Stimulated activated CD4-positive, alpha-beta T cell treated with anti-CD3 and anti-CD28 coated beads, Interleukin-4, amount 100 ng/mL, for 48 hours (primary cell): ENCODE measurements around the gene RANBP10.

Experiments used
- DNase-seq, 2 donors: peaks; one replicate each; pipeline ENCODE4 v3.0.0-alpha.2; 2020; ENCODE audit warnings: low read depth in 2 of 2

RANBP10 gene

GRCh38 chr16:67741118-67741517 lies 65.2 kb downstream of the RANBP10 start:
- no peak for DNase-seq

DNA sequence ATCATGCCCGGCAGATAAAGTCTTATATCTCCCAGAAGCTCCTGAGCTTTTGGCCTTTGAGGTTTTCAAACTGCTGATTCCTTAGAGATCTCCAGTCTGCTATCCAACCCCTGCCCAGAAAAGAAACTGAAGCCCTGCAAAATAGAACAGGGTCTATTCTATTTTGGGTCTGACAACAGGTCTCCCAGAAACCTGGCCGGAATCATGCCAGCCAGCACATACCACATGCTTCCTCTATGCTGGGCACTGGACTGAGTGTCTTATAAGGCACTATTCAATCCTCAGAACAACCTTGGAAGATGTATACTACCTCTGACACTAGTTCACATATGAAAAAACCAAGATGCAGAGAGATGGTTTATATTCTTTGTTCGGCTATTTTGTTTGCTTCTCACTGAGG lies 66.0 kb downstream of the RANBP10 start:
- DNase-seq: no peak

GRCh38 chr16:67736858-67737257 lies 69.5 kb downstream of the RANBP10 start:
- no peak for DNase-seq

DNA sequence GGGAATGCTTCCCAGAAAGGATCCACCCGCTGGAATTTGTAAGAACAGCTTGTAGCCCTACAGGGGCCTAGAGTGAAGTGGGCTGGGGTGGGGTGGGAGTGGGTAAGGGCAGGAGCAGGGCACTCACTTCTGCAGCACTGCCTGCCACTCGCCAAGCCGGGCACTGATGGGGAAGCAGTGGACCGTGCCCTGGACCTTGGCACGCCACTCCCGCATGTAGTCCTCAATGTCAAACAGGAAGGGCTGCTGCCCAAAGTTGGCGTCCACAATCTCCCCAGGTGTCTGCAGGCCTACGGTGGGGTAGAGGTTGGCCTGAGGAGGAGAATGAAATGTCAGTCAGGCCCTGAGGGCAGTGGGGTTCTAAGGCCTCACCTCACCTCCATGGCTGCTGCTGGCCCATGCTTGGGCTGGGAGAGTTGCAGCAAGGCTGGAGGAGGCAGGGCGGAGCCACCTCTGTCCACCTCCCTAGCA lies 71.6 kb downstream of the RANBP10 start:
- no peak for DNase-seq

DNA sequence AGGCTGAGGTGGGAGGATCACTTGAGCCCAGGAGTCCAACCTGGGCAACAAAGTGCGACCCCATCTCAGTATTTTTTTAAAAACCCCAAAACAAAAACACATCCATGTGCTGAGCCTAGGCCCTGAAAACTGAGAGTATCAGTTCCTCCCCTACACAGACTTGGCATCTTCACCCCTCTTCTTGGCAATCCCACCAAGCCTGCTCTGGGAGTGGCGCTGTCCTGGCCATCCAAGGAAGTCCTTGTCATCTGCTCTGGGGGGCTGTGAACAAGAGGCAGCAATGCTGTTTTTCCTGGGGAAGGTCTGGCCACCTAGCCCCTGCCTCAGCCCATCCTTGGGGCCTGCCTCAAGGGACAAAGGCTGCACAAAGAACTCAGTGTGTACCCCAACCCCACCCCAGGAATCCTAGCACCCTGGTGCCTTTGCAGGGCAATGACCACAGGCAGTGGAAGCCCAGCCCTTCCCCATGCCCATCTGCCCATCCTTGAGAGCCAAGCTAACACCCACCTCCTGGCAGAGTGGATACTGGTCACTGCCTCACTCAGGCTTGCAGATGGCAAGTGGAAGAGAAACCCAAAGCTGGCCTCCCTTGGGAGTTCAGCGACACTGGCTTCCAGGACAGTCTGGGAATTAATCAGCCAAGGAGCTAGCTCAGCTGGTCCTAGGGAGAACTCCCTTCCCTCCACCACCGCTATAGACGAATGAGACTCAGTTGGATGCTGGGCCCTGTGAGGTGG lies 72.5 kb downstream of the RANBP10 start:
- no peak for DNase-seq

DNA sequence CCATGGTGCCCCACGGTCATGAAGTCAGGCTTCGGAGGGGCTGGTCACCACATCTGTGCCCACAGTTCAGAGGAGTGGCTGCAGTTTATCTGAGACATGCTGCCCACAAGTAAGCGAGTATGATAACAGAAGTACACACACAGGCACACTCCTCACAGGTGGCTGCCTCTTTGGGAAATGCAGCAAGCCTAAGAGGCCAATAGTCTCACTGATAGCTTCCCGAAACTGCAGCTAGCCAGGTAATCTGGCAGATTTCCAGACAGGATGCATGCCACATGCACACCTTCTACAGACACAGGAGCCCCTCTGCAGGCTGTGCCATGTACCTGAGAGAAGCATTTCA lies 74.6 kb downstream of the RANBP10 start:
- DNase-seq: no peak

DNA sequence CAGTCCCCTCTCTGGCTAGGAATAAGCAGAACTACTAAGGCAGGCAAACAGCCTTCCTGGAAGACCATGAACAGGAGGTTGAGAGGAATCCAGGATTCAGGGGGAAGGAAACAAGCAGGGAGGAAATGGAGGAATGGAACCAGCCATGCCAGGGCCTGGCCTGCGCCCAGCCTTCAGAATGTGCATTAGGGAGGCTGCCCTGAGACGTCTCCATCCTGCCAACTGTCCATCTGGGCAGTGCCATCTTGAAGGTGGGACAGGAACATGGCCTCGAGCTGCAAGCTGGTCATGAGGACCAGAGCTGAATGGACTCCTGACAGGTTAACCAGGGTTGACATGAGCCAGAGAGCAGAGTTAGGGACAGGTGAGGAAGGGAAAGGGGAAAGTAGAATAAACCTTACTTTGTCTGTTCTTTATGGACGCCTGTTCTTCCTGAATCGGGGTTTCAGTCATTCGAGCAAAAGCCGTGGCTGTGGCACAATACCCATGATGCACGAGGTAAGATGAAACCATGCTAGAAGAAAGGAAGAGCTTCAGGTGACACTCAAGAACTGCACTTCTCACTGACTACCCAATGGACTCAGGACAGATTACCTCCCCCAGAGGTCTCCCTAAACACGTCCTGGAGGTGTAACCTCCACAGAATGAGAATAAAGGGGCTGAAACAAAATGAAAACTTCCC lies 75.1 kb downstream of the RANBP10 start:
- no peak for DNase-seq

GRCh38 chr16:67730326-67730725 lies 76.0 kb downstream of the RANBP10 start:
- no peak for DNase-seq

DNA sequence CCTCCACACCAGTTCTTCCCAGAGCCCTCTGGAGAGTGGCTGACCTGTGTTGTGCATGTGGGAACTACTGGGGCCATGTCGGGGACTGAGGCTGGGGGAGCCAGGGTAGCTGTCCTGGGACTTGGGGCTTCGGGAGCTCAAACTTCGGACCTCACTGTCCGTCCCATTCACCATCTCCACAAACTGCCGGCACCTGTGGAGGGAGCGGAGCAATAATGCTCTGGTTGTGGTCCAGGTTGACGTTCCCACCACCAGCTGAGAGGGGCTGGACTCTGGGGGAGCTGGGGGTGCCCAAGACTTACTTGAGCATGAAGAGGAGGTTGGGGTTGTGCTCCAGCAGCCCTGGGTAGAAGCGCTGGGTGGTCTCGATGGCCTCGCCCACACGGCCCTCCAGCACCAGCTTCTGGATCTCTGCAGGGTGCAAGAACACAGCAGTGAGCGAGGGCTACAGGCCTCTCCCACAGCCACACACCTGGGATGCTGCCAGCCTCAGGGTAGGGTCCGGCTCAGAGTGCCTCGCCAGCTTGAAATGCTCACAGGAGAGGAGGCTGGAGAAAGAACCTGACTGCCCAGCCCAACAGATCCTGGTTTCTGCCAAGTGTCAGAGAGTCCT lies 76.6 kb downstream of the RANBP10 start:
- no peak for DNase-seq

DNA sequence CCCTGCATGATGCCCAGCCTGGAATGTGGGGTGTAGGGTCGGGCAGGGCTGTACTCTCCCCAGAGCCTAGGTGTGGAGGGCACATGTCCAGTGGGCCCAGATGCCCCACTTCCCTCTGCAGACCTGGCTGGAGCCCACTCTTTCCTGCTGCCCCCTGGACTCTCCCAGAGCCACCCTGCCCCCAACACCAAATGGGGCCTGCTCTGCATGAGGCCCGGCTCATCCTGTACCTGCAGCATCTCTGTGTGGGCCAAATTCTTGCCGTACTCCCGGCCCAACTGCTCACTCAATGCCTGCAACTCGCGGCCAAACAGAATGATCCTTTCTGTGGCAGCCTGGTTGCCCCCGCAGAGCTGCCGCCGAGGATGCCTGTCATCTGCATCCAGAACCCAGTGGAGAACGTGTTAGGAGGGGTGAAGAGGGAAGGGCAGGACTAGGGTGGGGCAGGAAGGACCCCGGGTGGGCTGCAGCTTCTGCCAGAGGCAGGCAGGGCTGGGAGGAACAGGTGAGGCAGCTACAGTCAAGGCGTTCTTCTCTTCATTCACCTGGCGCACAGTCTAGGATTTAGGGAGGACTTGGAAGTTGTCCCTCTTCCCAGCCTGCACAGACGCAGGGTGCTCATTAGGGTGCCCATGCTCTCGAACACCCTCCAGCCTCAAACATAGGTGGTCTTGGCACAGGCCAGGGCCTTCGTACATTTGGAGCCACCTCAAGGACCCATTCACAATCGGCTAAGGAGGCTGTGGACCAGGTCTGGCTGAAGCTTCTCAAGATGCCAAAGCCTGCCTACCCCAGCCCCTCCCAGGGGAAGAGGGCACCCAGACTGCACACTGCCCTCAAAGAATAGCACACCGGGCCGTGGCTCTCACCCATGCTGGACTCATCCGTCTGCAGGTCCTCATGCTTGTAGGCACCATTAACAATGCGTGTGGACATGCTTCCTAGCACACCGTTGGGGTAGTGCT lies 78.6 kb downstream of the RANBP10 start:
- DNase-seq: no peak

DNA sequence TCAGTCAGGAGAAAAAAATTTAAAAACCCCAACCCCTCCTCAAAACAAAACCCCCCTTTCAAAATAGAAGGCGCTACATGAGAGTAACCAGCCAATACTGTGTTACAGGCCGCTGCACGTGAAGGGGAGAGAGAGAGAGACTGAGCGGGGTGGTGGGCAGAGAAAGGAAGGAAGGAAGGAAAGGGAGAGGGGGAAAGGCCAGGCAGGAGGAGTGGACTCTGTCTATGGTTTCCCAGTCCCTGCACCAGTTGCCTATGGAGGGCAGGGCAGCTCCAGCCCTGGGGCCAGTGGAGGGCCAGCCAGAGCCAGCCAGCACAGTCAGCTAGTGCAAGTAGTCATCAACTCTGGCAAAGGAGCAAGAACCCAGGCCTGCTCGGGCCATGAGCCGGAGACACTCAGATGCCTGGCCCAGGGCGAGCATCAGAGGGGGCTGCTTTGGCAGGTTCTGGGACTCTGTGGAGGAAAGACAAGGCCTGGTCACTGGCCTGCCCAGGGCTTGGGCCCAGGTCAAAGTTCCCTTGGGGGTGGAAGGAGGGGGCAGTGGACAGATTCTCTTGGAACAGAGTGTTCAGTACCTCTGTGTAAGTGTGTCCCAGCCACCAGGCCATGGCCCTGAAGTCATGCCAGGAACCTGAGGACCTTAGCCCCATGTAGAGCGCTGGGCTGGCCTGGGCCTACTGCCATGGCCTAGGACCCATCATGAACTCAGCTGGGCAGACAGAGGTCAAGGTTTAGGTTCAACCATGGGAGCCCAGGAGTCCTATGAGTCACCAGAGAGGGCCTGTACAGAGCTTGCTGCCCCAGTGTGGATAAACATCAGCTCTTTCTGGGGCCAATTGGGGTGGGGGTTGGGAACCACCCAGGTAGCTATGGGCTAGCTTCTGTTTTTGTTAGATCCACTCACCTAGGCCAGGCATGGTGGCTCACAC lies 80.0 kb downstream of the RANBP10 start:
- DNase-seq: no peak

DNA sequence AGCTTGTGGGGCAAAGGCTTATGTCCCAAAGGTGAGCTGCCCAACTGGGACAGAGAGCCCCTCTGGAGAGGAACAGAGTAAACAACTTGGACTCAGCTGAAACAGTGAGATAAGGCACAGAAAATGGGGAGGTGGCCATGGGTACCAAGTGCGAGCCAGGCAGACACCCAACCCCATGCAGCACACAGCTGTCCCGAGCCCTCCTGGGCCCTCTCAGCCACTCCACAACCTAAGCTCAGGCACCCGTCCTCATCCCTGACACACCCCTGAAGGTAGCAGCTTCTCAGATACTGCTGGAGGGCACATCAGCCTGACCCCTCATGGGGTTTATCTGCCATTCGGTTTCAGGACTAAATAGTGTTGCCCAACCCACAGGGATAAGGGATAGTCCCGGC lies 82.5 kb downstream of the RANBP10 start:
- no peak for DNase-seq

GRCh38 chr16:67723151-67723910 lies 83.0 kb downstream of the RANBP10 start:
- DNase-seq: no peak

DNA sequence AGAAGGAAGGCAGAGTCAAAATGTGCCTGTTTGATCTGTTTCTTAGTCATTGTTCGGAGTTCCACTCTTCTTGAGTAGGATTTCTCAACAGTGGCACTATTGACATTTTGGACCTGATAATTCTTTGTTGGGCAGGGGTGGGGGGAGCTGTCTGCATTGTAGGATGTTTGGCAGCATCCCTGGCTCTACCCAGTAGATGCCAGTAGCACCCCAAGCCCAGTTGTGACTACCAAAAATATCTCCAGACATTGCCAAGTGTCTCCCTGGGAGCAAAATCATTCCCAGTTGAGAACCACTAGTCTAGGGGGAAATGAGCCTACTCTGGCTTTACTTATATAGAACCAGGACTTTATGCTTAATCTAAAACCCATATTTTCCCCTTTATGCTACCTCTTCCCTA lies 86.1 kb downstream of the RANBP10 start:
- DNase-seq: no peak

DNA sequence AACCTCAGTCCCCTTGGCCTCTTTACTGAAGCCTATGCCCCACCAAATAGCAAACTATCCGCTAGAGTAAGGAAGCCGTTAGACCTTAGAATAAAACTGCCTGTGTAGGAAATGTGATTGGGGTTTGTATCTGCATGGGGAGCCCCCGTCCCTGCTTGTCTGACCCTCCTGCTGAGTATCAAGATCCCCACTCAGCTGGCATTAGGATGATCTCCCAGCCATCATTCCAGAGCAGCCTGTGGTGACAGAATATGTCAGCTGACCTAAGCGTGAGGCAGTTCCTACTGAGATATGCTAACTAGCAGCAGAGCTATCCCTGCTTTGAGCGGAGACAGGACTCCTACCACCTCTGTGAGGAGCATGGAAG lies 86.6 kb downstream of the RANBP10 start:
- no peak for DNase-seq

- peak; percentile 98 to 99 for DNase-seq
These were observed 87.1 kb downstream of the RANBP10 start, which contains the start of gene GFOD2 for GRCh38 chr16:67719048-67719777. Gene GFOD2, minus strand, starts transcription at chr16:67719316. Its CDS starts 33,601 bp downstream, at chr16:67685715.

- no peak for DNase-seq
These were observed 87.7 kb downstream of the RANBP10 start for GRCh38 chr16:67718668-67719047.

GRCh38 chr16:67716097-67716496 lies 90.3 kb downstream of the RANBP10 start:
- DNase-seq: no peak

DNA sequence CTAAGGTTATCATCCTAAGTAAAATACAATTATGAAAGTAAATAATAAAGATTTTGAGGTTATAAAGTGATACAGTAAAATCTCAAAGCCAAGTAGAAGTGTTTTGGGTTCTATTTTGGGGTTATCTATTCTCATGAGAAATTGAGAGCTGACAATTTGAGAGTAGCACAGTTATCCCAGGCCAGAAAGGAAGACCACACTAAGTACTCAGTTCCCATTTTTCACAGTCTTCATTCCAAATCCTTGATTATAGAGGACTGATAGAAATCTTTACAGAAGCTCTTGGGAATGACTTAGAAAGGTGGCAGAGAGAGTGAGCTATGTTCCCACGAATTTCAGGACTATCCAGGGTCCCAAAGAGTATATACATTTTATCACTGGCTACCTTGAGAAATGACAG lies 91.8 kb downstream of the RANBP10 start:
- no peak for DNase-seq
